Left lung (tissue), 10 donors: ENCODE measurements around the gene G6PC2. TPM values are rescaled to one million over a fixed set of nuclear protein-coding genes. Genes with fewer than 3 reads are reported as not detected.

Source experiments
- ATAC-seq: fragments of 200-7000 bp; cut with Tn5 transposase; one replicate; pipeline ENCODE4 v1.9.1; 2020; ENCODE audit warnings: moderate library complexity
- DNase-seq, 4 donors: peaks; one replicate each; pipeline ENCODE4 v3.0.0-alpha.2; 2013 to 2020
- H3K27ac ChIP-seq, 2 donors: fragments of 200-600 bp; sonication (generic) in 1 of 2; one replicate each; pipeline versions ENCODE4 v1.5.0 to v1.8.0; 2020 to 2021
- H3K27me3 ChIP-seq, 2 donors: fragments of 200-600 bp; sonication (generic) in 1 of 2; one replicate each; pipeline versions ENCODE4 v1.5.0 to v1.8.0; 2020 to 2021
- H3K36me3 ChIP-seq, 2 donors: fragments of 200-600 bp; sonication (generic) in 1 of 2; one replicate each; pipeline versions ENCODE4 v1.5.0 to v1.8.0; 2020 to 2021
- H3K4me1 ChIP-seq, 2 donors: fragments of 200-600 bp; one replicate each; pipeline ENCODE4 v1.8.0; 2021
- H3K4me3 ChIP-seq, 2 donors: fragments of 200-600 bp; sonication (generic) in 1 of 2; one replicate each; pipeline versions ENCODE4 v1.5.0 to v1.8.0; 2020 to 2021; ENCODE audit warnings: mild to moderate bottlenecking in 1 of 2
- H3K9me3 ChIP-seq, 2 donors: fragments of 200-600 bp; sonication (generic) in 1 of 2; one replicate each; pipeline versions ENCODE4 v1.5.0 to v1.8.0; 2020 to 2021
- CTCF ChIP-seq, 2 donors: fragments of 200-600 bp; sonication (generic) in 1 of 2; IDR thresholded peaks; one replicate each; pipeline versions ENCODE4 v1.5.0 to v1.8.0; 2021; ENCODE audit warnings: antibody characterized with exemption in 2 of 2
- intact Hi-C, 2 donors: fragments of 100-400 bp; cut with DNase I; formaldehyde crosslinking; loops; one replicate each; pipeline versions ENCODE4 v1.11.2 to v1.14.2; 2022
- polyA plus RNA-seq, 6 donors: library from polyadenylated mRNA; unstranded; fragments of 120-200 nt; gene quantifications; one replicate each; pipeline ENCODE4 v1.2.1, GENCODE V29; 2013; ENCODE audit not compliant: insufficient read length in 6 of 6
- total RNA-seq, 2 donors: library from RNA; stranded (reverse); fragmentation: NEBNext Ultra II Directional; extraction: Animal tissue kit (Norgen Biotek cat#: 25700); gene quantifications; one replicate each; pipeline ENCODE4 v1.2.1, GENCODE V29; 2021
- donor health status: DM: no; HTN: yes; CAD: no.
- donor health status: DM: no; HTN: no; CAD: no.

G6PC2 gene
- total and polyA plus RNA-seq, 8 donors: 0.09 TPM; not detected in 7

- H3K4me1 ChIP-seq: no peaks in the 10 kb centered on the region
- H3K36me3 ChIP-seq: no peaks in the 10 kb centered on the region
- H3K4me3 ChIP-seq: no peak overlapping the region
- TF ChIP-seq CTCF (IDR thresholded peaks at IDR 0.05): no peak
- H3K27ac ChIP-seq: no peak overlapping the region
- no peaks in the 10 kb centered on the region for H3K27me3 ChIP-seq
- H3K9me3 ChIP-seq: no peaks in the 10 kb centered on the region
- intact Hi-C loops: no loop called here
- ATAC-seq (no peak), DNase-seq (no peak)
Observed at GRCh38 chr2:168904358-168904757, 3.3 kb downstream of the G6PC2 start.

GRCh38 chr2:168907940-168908662 is 7.0 kb downstream of the G6PC2 start:
- ATAC-seq (no peak), DNase-seq (no peak)
- H3K9me3 ChIP-seq: no peaks in the 10 kb centered on the region
- H3K4me3 ChIP-seq: no peak overlapping the region
- TF ChIP-seq CTCF (IDR thresholded peaks at IDR 0.05): no peak
- H3K27me3 ChIP-seq: peaks cover 11 to 15% of the 10 kb centered on the region in 2 donors
- intact Hi-C loops: no loop called here
- H3K27ac ChIP-seq: no peak overlapping the region
- no peaks in the 10 kb centered on the region for H3K4me1 ChIP-seq
- no peaks in the 10 kb centered on the region for H3K36me3 ChIP-seq

- intact Hi-C loops: no loop called here
- peaks cover 11 to 21% of the 10 kb centered on the region in 2 donors for H3K27me3 ChIP-seq
- H3K36me3 ChIP-seq: no peaks in the 10 kb centered on the region
- no peak overlapping the region for H3K27ac ChIP-seq
- no peak overlapping the region for H3K4me3 ChIP-seq
- DNase-seq (no peak), ATAC-seq (no peak)
- H3K9me3 ChIP-seq: no peaks in the 10 kb centered on the region
- H3K4me1 ChIP-seq: no peaks in the 10 kb centered on the region
- TF ChIP-seq CTCF (IDR thresholded peaks at IDR 0.05): no peak
Observed at GRCh38 chr2:168910330-168910729, 9.2 kb downstream of the G6PC2 start.

GRCh38 chr2:168912466-168912865 is 11.4 kb downstream of the G6PC2 start:
- Histone ChIP-seq H3K27ac (no peak overlapping the region), H3K4me3 (peak overlapping the region in 1 of 2 donors; percentile 6), H3K4me1 (no peaks in the 10 kb centered on the region), H3K27me3 (peaks cover 11 to 21% of the 10 kb centered on the region in 2 donors), H3K9me3 (peaks cover 0 to 4% of the 10 kb centered on the region in 2 donors), H3K36me3 (no peaks in the 10 kb centered on the region)
- TF ChIP-seq CTCF (IDR thresholded peaks at IDR 0.05): no peak
- intact Hi-C loops: no loop called here
- ATAC-seq (no peak), DNase-seq (no peak)

- peak in 2 of 4 donors; percentile 34 to 78 for DNase-seq
- Histone ChIP-seq H3K27ac (no peak overlapping the region), H3K9me3 (peaks cover 0 to 4% of the 10 kb centered on the region in 2 donors), H3K36me3 (no peaks in the 10 kb centered on the region), H3K27me3 (peaks cover 11 to 21% of the 10 kb centered on the region in 2 donors), H3K4me1 (no peaks in the 10 kb centered on the region), H3K4me3 (peak overlapping the region in 1 of 2 donors; percentile 6)
- peak; percentile 56 for ATAC-seq
- intact Hi-C loops: no loop called here
- TF ChIP-seq CTCF (IDR thresholded peaks at IDR 0.05): no peak
Observed at GRCh38 chr2:168912901-168913369, 11.8 kb downstream of the G6PC2 start.
